ENCODE data around the gene MTM1.

Gene MTM1

DNA sequence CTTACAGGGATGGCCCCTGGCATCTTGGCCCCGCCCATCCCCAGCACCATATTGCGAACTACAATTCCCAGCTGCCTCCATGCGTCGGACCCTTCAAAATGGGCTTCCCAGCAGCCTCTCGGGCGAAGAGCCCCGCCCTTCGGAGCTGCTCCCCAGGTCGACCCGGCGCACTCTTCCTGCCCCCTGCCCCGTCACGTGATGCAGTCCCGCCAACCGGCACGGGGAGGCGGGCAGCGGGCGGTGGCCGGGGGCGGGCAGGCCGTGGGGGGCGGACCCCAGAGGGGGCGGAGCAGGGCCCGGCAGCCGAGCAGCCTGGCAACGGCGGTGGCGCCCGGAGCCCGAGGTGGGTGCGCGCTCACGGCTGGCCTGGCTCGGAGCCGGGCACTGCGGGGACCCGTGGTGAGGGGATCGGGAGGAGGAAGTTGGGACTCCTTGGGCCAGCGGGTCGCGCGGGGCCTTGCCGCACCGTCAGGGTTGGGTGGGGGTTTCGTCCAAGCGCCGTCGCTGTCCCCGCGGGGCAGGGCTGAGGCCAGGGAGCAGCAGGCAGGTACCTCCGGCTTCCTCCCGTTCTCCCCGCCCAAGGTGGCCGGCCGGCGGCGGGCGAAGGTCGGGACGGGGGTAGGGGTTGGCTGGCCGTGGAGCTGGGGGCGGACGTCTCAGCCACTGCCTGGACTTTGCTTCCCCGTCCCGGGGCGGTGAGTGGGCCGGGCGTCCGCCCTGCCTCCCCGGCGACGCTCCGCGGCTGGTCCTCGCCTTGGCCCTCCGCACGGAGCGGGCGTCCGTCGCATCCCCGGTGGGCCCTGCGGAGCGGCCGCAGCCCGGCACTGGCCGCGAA, at the start of gene MTM1:
Gene MTM1, plus strand, starts transcription at position 302 of the 835 bp plus-strand sequence. CDS start 23,994 bp downstream, outside the sequence.
- peak; percentile 97 for DNase-seq

GRCh38 chrX:150522494-150522893, 45.9 kb upstream of the MTM1 start:
- DNase-seq = no peak

DNA sequence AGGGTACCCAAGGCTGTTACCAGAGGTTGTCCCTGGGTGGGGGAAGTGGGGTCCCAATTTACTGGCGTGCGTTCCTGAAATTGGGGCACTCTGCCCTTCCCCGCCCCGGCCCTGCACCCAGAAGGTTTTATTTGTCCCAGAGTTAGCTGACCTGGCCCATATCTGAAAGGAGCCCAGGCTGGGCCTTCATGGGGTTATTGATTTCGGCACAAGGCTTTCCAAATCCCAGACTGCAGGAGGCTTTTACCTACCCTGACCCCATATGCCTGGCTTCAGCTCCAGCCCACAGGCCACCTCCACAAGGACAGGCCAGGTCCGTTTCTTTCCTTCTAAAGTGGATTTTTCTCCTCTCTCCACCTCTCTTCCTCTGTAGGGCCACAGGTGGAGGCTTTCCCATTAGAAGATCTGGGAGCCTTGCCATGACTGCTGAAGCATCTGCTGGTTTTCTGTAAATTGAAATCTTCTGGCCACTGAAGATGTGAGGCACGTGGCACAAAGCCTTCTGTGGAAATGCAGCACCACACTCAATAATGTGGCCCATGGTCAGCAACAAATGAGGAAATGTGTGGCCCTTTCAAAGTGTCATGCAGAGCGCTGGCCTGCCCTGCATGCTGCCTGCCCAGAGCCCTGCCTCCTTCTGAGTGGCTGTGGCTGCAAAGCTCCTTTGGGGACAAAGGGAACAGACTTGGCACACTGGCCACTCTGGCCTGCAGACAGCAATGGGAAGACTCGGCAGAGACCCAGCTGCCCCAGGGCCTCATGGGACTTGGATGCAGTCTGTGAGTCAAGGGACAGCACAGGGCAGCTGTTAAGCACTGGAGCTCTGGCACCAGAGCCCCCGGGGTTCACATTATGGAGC, 43.1 kb upstream of the MTM1 start:
- DNase-seq = no peak

DNA sequence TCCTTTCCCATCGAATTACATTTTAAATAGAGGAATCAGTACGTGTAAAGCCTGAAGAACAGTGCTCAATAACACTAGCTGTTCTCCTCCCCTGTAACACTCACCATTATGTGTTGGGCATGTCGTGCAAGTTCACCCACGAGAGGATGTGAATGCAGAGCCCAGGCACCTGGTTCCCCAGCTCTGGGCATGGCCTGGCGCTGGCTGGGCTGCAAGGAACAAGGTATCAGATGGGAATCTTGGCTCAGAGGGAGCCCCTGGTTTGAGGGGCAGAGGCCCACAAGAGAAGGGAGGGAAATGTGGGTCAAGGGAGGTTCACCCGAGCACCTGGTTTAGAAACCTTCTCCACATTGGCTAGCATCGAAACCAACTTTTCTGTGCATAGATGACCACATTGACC, 41.7 kb upstream of the MTM1 start:
- no peak for DNase-seq

DNA sequence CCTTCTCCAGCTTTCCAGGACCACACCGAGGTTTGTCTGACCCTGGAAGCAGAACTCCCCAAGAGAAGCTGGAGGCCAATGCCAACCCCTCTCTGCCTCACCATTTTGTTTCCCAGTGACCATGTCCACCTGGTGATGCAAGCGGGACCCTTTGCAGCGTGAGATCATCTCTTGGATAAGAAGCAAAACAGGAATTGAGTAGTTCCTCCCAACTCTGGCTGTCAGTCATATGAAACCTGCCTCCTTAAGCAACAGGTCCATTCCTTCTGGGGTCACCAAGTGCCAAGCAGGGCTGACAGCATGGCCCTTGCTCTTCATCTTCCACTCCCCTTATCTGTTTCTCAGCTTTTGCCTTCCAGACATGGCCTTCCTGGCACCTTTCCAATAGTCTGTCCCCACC, 41.3 kb upstream of the MTM1 start:
- DNase-seq = no peak

DNA sequence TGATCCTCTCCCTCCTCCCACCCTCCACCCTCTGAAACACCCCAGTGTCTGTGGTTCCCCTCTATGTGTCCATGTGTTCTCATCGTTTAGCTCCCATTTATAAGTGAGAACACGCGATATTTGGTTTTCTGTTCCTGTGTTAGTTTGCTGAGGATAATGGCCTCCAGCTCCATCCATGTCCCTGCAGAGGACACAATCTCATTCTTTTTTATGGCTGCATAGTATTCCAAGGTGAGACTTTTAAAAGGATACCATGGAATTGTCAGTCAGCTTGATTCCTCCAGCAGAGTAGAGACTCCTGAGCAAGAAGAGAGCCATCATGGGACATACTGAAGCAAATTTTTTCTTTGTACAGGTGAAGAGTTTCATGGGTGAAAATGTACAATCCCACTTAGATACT, 38.8 kb upstream of the MTM1 start:
- no peak for DNase-seq

- no peak for DNase-seq
Measured at GRCh38 chrX:150530821-150531220, 37.6 kb upstream of the MTM1 start.

DNA sequence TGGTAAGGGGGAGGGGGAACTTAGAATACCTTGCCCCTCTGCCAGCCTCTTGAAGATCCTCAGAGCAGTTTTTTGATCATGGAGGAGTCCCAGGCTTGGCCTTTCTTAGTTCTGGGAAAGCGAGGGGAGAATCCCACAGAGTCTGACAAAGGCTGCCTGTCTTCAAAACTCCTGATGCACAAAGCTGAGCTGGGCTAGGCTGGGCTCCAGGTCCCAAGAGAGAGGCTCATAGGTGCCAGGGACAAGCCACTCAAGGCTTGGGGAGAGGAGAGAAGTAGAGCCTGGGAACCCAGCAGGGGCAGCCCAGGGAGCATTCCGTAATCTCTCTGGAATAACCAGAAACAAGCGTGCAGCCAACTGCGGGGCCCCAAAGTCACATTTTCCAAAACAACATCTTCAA, 37.0 kb upstream of the MTM1 start:
- DNase-seq = no peak

GRCh38 chrX:150533863-150534262, 34.6 kb upstream of the MTM1 start:
- no peak for DNase-seq

- DNase-seq = no peak
Measured at GRCh38 chrX:150536455-150537116, 31.8 kb upstream of the MTM1 start.

- DNase-seq = no peak
Measured at GRCh38 chrX:150537851-150538250, 30.6 kb upstream of the MTM1 start.

DNA sequence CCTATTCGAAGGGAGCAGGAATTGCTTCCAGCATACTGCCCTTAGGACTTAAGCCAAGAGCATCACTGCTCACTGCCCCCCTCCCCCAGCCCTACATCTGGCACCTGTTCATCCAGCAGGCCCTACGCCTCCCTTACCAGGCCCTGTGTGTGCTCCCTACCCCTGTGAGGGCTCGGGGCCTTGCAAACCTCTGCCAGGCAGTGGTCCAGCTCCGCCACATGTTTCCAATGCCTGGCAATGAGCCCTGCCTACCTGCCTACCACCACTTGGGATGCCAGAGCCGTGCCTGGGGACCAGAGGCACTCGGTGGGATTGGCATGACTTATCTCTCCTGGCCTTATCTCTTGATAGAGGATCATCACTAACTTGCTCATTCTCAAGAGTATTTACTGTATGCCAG, 27.5 kb upstream of the MTM1 start:
- no peak for DNase-seq

- no peak for DNase-seq
Measured at GRCh38 chrX:150542846-150543229, 25.6 kb upstream of the MTM1 start.

DNA sequence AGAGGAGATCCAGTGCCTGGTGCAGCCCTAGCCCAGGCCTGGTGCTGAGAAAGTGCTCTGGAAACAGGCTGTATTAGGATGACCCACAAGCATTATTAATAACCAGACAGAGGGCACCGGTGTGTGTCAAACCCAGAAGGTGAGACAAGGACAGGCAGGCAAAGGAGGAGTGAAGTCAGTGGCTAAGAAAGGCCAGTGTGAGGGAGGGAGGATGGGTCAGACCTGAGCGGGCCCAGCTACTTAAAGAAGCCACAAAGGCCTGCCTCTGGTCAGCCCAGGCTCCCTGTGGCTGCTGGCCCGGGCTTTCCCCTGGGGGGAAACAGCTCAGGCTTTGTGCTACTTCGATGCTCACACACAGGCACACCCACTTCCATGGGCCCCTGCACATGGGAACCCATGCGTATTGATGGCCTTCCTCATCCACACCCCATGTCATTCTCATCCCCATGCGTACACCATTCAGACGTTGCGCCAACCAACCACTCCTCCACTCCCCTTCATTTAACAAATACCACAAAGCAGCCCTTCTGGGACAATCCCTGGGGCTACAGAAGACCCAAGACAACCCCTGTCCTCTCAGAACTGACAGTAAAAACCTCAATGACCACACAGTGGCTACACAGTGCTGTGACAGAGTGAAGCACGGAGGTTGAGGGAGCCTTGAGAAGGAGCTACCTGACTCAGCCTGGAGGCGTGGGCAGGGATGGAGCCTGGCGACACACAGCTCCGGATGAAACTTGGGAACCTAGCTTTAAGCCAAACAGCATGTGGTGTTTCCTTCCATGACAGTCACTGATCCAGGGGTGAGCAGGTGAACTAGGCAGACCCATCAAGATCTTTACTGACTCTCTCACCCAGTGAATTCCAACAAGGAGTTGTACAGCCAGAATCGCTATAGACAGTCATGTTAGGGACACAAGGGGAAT, 24.9 kb upstream of the MTM1 start:
- no peak for DNase-seq

GRCh38 chrX:150544222-150544787, 24.1 kb upstream of the MTM1 start:
- DNase-seq = no peak

DNA sequence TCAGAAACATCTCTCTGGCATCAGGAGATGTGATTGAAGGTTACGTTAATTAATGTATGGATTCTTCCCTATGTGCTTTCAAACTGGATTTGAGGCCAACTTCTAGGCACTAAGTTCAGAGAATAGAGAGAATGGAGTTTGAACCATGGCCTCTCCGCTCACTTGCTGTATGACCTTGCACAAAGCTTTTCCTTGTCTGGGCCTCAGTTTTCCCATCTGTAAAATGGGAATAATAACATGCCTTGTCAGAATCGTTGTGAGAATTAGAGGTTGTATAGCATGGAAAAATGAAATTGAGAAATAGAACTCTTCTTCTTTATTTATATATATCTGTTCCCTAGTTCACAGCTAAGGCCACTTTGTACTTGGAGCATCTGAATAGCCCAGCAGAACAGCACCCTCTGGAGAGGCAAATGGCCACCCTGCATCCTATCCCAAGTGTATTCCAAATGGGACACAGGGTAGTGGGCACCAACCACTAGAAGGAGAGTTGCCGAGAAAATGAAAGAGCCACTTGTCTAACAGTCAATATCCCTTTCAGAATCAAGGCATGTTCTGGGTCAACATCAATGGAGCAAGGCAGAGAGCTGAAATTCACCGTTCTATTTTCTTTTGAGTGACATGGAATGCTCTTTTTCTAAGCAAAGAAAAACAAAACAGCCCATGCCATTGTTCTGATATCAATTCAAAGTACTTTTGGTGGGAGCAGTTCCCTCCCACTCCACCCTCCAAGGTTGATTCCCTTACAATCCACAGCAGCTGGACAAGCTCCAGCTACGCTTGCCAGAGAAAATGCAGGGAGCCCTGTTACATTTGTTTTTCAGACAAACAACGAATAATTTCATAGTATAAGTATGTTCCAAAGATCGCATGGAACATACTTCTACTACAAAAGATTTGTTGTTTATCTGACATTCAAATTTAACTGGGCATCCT, 23.3 kb upstream of the MTM1 start:
- DNase-seq = no peak

GRCh38 chrX:150546711-150547153, 21.7 kb upstream of the MTM1 start:
- DNase-seq = no peak

DNA sequence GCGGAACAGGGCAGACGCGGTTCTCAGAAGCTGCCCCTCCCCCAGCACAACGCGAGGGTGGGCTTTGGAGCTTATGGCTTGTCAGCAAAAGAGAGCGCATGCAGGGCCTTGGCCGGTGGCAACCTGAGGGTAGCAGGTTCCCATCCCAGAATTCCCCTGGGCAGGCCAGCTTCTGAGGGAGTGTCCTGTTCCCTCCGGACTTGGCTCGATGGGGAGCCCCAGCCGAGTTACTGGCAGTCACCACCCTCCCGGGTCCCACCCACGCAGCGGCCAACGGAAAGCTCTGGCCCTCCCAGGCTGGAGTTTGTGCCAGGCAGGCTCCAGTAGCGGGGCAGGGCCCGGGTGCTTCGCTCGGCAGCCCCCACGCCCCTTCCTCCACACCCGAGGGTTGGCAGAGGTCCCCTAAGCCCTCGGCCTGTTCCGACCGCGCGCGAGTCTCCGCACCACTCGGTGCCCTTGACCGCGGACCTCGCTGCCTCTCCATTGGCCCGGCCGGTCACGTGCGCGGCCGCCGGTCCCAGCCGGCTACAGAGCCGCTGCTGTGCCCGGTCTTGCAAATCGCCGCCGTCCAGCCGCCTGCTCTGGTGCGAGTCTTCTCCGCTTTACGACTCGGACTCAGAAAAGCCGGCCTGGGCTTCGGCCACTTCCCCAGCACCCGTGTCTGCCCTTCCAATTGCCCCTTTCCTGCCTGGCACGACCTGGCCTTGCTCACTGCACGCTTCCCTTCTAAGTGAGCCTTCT, 20.9 kb upstream of the MTM1 start:
- peak; percentile 74 for DNase-seq

- no peak for DNase-seq
Measured at GRCh38 chrX:150548251-150548650, 20.2 kb upstream of the MTM1 start.

GRCh38 chrX:150548684-150549083, 19.7 kb upstream of the MTM1 start:
- DNase-seq = no peak
